Activated CD8-positive, alpha-beta memory T cell treated with anti-CD3 and anti-CD28 coated beads for 1 hour (primary cell): ENCODE results near the gene GALR2.

Experiments used
- DNase-seq, 2 donors: peaks; one replicate each; pipeline ENCODE4 v3.0.0-alpha.2; 2020; ENCODE audit warnings: low read depth in 1 of 2; ENCODE audit errors: extremely low read depth in 1 of 2

The GALR2 gene

GRCh38 chr17:76091526-76092286, 17.1 kb downstream of the GALR2 start:
- DNase-seq = no peak

- DNase-seq = no peak
These were observed 18.2 kb downstream of the GALR2 start for GRCh38 chr17:76092526-76093413.

GRCh38 chr17:76094046-76094445, 19.5 kb downstream of the GALR2 start:
- DNase-seq = no peak

- no peak for DNase-seq
These were observed 21.4 kb downstream of the GALR2 start for GRCh38 chr17:76095943-76096342.

- no peak for DNase-seq
These were observed 23.2 kb downstream of the GALR2 start for GRCh38 chr17:76097716-76098295.

GRCh38 chr17:76102944-76103273, 28.3 kb downstream of the GALR2 start:
- no peak for DNase-seq

- peak; percentile 70 to 88 for DNase-seq
These were observed 28.9 kb downstream of the GALR2 start, which contains the start of gene EXOC7 for GRCh38 chr17:76103274-76104139. Gene EXOC7, minus strand, starts transcription at chr17:76103787. Its CDS starts 95 bp downstream, at chr17:76103692.

GRCh38 chr17:76104140-76104895, 29.7 kb downstream of the GALR2 start:
- DNase-seq = no peak

- no peak for DNase-seq
These were observed 30.3 kb downstream of the GALR2 start for GRCh38 chr17:76104896-76105231.

GRCh38 chr17:76106703-76107102, 32.1 kb downstream of the GALR2 start:
- DNase-seq = no peak

- no peak for DNase-seq
These were observed 32.9 kb downstream of the GALR2 start for GRCh38 chr17:76107509-76107908.

- no peak for DNase-seq
These were observed 37.4 kb downstream of the GALR2 start for GRCh38 chr17:76111956-76112355.

GRCh38 chr17:76115138-76115754, 40.7 kb downstream of the GALR2 start:
- no peak for DNase-seq

- no peak for DNase-seq
These were observed 45.1 kb downstream of the GALR2 start for GRCh38 chr17:76119409-76120371.

- DNase-seq = no peak
These were observed 46.1 kb downstream of the GALR2 start for GRCh38 chr17:76120658-76121008.

- DNase-seq = no peak
These were observed 47.4 kb downstream of the GALR2 start for GRCh38 chr17:76121932-76122430.

GRCh38 chr17:76122431-76123190, 48.0 kb downstream of the GALR2 start:
- no peak for DNase-seq

- DNase-seq = no peak
These were observed 48.6 kb downstream of the GALR2 start for GRCh38 chr17:76123191-76123499.
